WERI-Rb-1 (cell line): Measurements from ENCODE around the gene TMX1.

Experiments
- DNase-seq: peaks from one replicate; pipeline ENCODE4 v3.0.0-alpha.2; 2020
- H3K27ac ChIP-seq: fragments of 250-450 bp; sonication (Bioruptor Pico); 2 replicates; pipeline ENCODE4 v1.5.1; 2020; ENCODE audit warnings: mild to moderate bottlenecking, moderate library complexity
- H3K27me3 ChIP-seq: fragments of 250-450 bp; sonication (Bioruptor Pico); 2 replicates; pipeline ENCODE4 v1.5.1; 2021; ENCODE audit warnings: mild to moderate bottlenecking, low read depth, moderate library complexity; ENCODE audit not compliant: insufficient read depth, severe bottlenecking
- H3K36me3 ChIP-seq: fragments of 250-450 bp; sonication (Bioruptor Pico); 2 replicates; pipeline ENCODE4 v1.5.1; 2020; ENCODE audit warnings: mild to moderate bottlenecking, moderate library complexity
- H3K4me3 ChIP-seq: 2 replicates; pipeline ENCODE4 v1.5.1; 2011; ENCODE audit warnings: low read depth, mild to moderate bottlenecking, control low read depth, low read length
- H3K9me3 ChIP-seq: fragments of 250-450 bp; sonication (Bioruptor Pico); 2 replicates; pipeline ENCODE4 v1.5.1; 2021; ENCODE audit warnings: mild to moderate bottlenecking, moderate library complexity; ENCODE audit not compliant: severe bottlenecking
- TF ChIP-seq, protein P1 (sequence below): IDR thresholded peaks from 2 replicates; pipeline ENCODE4 v1.5.1; 2011; ENCODE audit warnings: low read depth, mild to moderate bottlenecking, control low read depth, inconsistent platforms, low read length

The TMX1 gene

DNA sequence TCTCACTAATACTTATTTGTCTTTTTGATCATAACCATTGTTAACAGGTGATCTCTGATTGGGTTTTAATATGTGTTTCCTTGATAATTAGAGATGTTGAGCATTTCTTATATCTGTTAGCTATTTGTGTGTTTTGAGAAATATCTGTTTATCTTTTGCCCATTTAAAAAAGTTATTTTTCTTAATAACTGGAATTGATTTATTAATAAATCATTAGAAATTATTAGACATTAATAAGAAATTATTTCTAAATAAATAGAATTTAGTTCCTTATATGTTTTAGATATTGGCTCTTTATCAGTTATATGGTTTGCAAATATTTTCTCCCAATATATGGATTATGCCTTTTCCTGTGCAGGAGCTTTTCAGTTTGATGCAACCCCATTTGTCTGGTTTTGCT, 18.7 kb downstream of the TMX1 start:
- Histone ChIP-seq H3K36me3 (peaks cover 37% of the 10 kb centered on the region), H3K4me3 (no peak overlapping the region), H3K27me3 (no peaks in the 10 kb centered on the region), H3K9me3 (no peaks in the 10 kb centered on the region), H3K27ac (no peak overlapping the region)
- DNase-seq: no peak
- TF ChIP-seq, protein P1, sequence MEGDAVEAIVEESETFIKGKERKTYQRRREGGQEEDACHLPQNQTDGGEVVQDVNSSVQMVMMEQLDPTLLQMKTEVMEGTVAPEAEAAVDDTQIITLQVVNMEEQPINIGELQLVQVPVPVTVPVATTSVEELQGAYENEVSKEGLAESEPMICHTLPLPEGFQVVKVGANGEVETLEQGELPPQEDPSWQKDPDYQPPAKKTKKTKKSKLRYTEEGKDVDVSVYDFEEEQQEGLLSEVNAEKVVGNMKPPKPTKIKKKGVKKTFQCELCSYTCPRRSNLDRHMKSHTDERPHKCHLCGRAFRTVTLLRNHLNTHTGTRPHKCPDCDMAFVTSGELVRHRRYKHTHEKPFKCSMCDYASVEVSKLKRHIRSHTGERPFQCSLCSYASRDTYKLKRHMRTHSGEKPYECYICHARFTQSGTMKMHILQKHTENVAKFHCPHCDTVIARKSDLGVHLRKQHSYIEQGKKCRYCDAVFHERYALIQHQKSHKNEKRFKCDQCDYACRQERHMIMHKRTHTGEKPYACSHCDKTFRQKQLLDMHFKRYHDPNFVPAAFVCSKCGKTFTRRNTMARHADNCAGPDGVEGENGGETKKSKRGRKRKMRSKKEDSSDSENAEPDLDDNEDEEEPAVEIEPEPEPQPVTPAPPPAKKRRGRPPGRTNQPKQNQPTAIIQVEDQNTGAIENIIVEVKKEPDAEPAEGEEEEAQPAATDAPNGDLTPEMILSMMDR: no peak

- DNase-seq: no peak
- TF ChIP-seq, protein P1: no peak
- H3K27me3 ChIP-seq: no peaks in the 10 kb centered on the region
- no peak overlapping the region for H3K27ac ChIP-seq
- no peaks in the 10 kb centered on the region for H3K9me3 ChIP-seq
- H3K4me3 ChIP-seq: no peak overlapping the region
- H3K36me3 ChIP-seq: peaks cover 30% of the 10 kb centered on the region
Observed at GRCh38 chr14:51260225-51260624, 20.2 kb downstream of the TMX1 start.

- peaks cover 21% of the 10 kb centered on the region for H3K36me3 ChIP-seq
- no peak for DNase-seq
Observed at GRCh38 chr14:51261151-51261550, 21.1 kb downstream of the TMX1 start.

DNA sequence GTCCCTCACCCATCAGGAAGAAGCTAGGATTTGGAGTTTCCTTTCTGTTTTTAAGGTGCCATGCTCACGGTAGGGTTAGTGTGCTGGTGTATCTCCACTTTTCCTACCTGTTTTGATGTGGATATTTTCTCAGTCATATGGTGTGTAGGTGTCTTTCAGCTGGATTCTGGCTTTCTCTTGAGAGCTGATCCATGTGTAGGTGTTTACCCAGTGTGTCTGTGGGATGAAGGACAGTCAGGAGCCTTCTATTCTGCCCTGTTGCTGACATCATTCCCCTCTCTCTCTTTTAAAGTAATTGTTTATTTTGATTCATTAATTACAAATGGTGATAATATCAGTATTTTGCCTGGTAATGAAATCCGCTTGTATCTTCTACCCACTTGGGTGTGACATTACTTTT, 22.8 kb downstream of the TMX1 start:
- Histone ChIP-seq H3K27me3 (no peaks in the 10 kb centered on the region), H3K4me3 (no peak overlapping the region), H3K36me3 (peaks cover 8% of the 10 kb centered on the region), H3K9me3 (no peaks in the 10 kb centered on the region), H3K27ac (no peak overlapping the region)
- no peak for DNase-seq
- TF ChIP-seq, protein P1: no peak

More at GRCh38 chr14:51261151-51261550, 21.1 kb downstream of the TMX1 start:
- Histone ChIP-seq H3K9me3 (no peaks in the 10 kb centered on the region), H3K27me3 (no peaks in the 10 kb centered on the region), H3K27ac (no peak overlapping the region), H3K4me3 (no peak overlapping the region)
- TF ChIP-seq, protein P1: no peak

DNA sequence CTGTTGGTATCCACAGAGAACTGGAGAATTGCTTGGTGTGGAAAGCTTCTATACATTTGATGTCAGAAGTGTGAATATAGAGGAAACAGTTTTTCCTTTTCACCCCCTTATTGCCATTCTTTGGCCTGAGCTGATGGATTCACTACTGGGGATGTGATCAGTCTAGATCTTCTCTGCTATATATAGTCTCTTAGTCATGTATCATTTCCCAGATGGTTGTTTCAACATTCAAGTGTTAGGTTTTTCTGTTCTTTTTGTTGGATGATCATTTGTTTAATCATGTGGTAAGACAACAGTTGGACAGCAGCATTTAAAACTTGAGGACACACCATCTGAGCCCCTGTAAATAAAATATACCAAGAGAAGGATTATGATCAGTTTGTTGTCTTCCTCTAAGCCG, 29.6 kb downstream of the TMX1 start:
- no peaks in the 10 kb centered on the region for H3K27me3 ChIP-seq
- no peaks in the 10 kb centered on the region for H3K9me3 ChIP-seq
- DNase-seq: no peak
- TF ChIP-seq, protein P1: no peak
- H3K36me3 ChIP-seq: no peaks in the 10 kb centered on the region
- H3K4me3 ChIP-seq: no peak overlapping the region
- no peak overlapping the region for H3K27ac ChIP-seq

DNA sequence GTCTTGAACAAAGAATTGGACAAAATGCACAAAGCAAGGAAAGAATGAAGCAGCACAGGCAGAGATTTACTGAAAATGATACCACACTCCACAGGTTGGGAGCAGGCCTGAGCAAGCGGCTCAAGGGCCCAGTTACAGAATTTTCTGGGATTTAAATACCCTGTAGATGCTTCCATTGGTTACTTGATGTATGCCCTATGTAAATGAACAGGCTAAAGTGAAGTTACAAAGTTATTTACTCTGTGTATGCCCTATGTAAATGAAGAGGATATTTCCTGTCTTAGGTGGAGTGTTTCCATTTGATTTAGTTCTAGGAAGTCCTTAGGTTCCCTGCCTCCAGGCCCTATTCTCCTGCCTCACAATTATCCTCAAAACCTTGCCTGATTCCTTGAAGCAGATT, 36.6 kb downstream of the TMX1 start:
- Histone ChIP-seq H3K27ac (no peak overlapping the region), H3K4me3 (no peak overlapping the region), H3K9me3 (no peaks in the 10 kb centered on the region), H3K36me3 (no peaks in the 10 kb centered on the region), H3K27me3 (no peaks in the 10 kb centered on the region)
- DNase-seq: no peak
- TF ChIP-seq, protein P1: no peak
